Astrocyte (in vitro differentiated cells and primary cell): ENCODE results near the gene IGSF10. TPM values are rescaled to one million over a fixed set of nuclear protein-coding genes. Genes with fewer than 3 reads are reported as not detected.
A peak's percentile ranks its signal among the peaks of the same experiment; 100 is the strongest.

ENCODE experiments used
- DNase-seq: peaks from one replicate; pipeline ENCODE4 v3.0.0-alpha.2; 2010; ENCODE audit warnings: low read depth
- FAIRE-seq: peaks from 2 replicates; lab custom pipeline; 2011; peaks lifted over from hg19 to GRCh38; lab: Jason Lieb, UNC
- H2AFZ ChIP-seq: 2 replicates; pipeline ENCODE4 v1.6.0; 2012; ENCODE audit warnings: low read depth, low read length, inconsistent platforms
- H3K27ac ChIP-seq: 2 replicates; pipeline ENCODE4 v1.5.1; 2011; ENCODE audit warnings: low read depth, low read length, inconsistent platforms
- H3K27me3 ChIP-seq: 2 replicates; pipeline ENCODE4 v1.6.0; 2011; ENCODE audit warnings: low read length, inconsistent platforms; ENCODE audit not compliant: insufficient read depth
- H3K36me3 ChIP-seq: 2 replicates; pipeline ENCODE4 v1.5.1; 2011; ENCODE audit warnings: low read length, inconsistent platforms; ENCODE audit not compliant: insufficient read depth
- H3K4me1 ChIP-seq: 2 replicates; pipeline ENCODE4 v1.5.1; 2011; ENCODE audit warnings: low read length, inconsistent platforms; ENCODE audit not compliant: insufficient read depth
- H3K4me2 ChIP-seq: 2 replicates; pipeline ENCODE4 v1.6.0; 2012; ENCODE audit warnings: low read length, inconsistent platforms
- H3K4me3 ChIP-seq: 2 replicates; pipeline ENCODE4 v1.5.1; 2011; ENCODE audit warnings: low read depth, mild to moderate bottlenecking, low read length, inconsistent platforms; ENCODE audit not compliant: insufficient read depth
- H3K79me2 ChIP-seq: 2 replicates; pipeline ENCODE4 v1.6.0; 2012; ENCODE audit warnings: mild to moderate bottlenecking, low read length, inconsistent platforms; ENCODE audit not compliant: insufficient read depth
- H3K9ac ChIP-seq: 2 replicates; pipeline ENCODE4 v1.6.0; 2012; ENCODE audit warnings: mild to moderate bottlenecking, low read length, inconsistent platforms
- H3K9me3 ChIP-seq: 2 replicates; pipeline ENCODE4 v1.5.1; 2012; ENCODE audit warnings: low read depth, mild to moderate bottlenecking, low read length, inconsistent platforms; ENCODE audit not compliant: insufficient read depth
- H4K20me1 ChIP-seq: 2 replicates; pipeline ENCODE4 v1.6.0; 2012; ENCODE audit warnings: low read length, inconsistent platforms; ENCODE audit not compliant: insufficient read depth
- H3K27ac Mint-ChIP-seq: one replicate; pipeline ENCODE4 v1.8.0; 2021; ENCODE audit warnings: mild to moderate bottlenecking, mixed read lengths; ENCODE audit not compliant: unreplicated experiment
- H3K27me3 Mint-ChIP-seq: one replicate; pipeline ENCODE4 v1.8.0; 2021; ENCODE audit warnings: low read depth, mixed read lengths; ENCODE audit not compliant: unreplicated experiment
- H3K36me3 Mint-ChIP-seq: one replicate; pipeline ENCODE4 v1.8.0; 2021; ENCODE audit warnings: low read depth, mixed read lengths; ENCODE audit not compliant: unreplicated experiment
- H3K4me1 Mint-ChIP-seq: one replicate; pipeline ENCODE4 v1.8.0; 2021; ENCODE audit warnings: low read depth, mixed read lengths; ENCODE audit not compliant: unreplicated experiment
- H3K4me3 Mint-ChIP-seq: one replicate; pipeline ENCODE4 v1.8.0; 2021; ENCODE audit warnings: mild to moderate bottlenecking, moderate library complexity, mixed read lengths; ENCODE audit not compliant: unreplicated experiment
- H3K9me3 Mint-ChIP-seq: one replicate; pipeline ENCODE4 v1.8.0; 2021; ENCODE audit warnings: mild to moderate bottlenecking, mixed read lengths; ENCODE audit not compliant: unreplicated experiment
- CTCF ChIP-seq: IDR thresholded peaks from 2 replicates; pipeline ENCODE4 v1.5.1; 2011; ENCODE audit warnings: low read depth, mild to moderate bottlenecking, inconsistent platforms, low read length, moderate library complexity; ENCODE audit not compliant: insufficient read depth
- EZH2 ChIP-seq: IDR thresholded peaks from 2 replicates; pipeline ENCODE4 v1.6.1; 2012; ENCODE audit warnings: mild to moderate bottlenecking, low read length, inconsistent platforms; ENCODE audit not compliant: insufficient read depth
- total RNA-seq: library from RNA; stranded (reverse); gene quantifications from 2 replicates; pipeline ENCODE4 v1.2.1, GENCODE V29; 2021

The IGSF10 gene
- total RNA-seq, 1 donor from 2014 or later: 0.84 TPM

- no peaks in the 10 kb centered on the region for H3K36me3 Mint-ChIP-seq
- Histone ChIP-seq H3K9ac (no peak overlapping the region), H3K79me2 (no peaks in the 10 kb centered on the region), H3K36me3 (no peaks in the 10 kb centered on the region), H3K4me1 (no peaks in the 10 kb centered on the region), H4K20me1 (no peaks in the 10 kb centered on the region), H3K9me3 (no peaks in the 10 kb centered on the region), H2AFZ (no peak overlapping the region), H3K4me3 (no peak overlapping the region), H3K4me2 (no peak overlapping the region), H3K27ac (no peak overlapping the region), H3K27me3 (peaks cover 5% of the 10 kb centered on the region)
- TF ChIP-seq CTCF (no peak), EZH2 (no peak)
- H3K27ac Mint-ChIP-seq: no peak overlapping the region
- H3K9me3 Mint-ChIP-seq: no peaks in the 10 kb centered on the region
- FAIRE-seq (no peak), DNase-seq (no peak)
- H3K4me3 Mint-ChIP-seq: no peak overlapping the region
- peaks cover 11% of the 10 kb centered on the region for H3K4me1 Mint-ChIP-seq
- no peaks in the 10 kb centered on the region for H3K27me3 Mint-ChIP-seq
Measured at GRCh38 chr3:151443583-151443982, 17.3 kb downstream of the IGSF10 start.

GRCh38 chr3:151440940-151441339 lies 19.9 kb downstream of the IGSF10 start:
- no peak overlapping the region for H3K27ac Mint-ChIP-seq
- DNase-seq (no peak), FAIRE-seq (no peak)
- Histone ChIP-seq H4K20me1 (no peaks in the 10 kb centered on the region), H3K4me1 (no peaks in the 10 kb centered on the region), H3K9me3 (no peaks in the 10 kb centered on the region), H3K9ac (no peak overlapping the region), H3K4me2 (no peak overlapping the region), H3K36me3 (no peaks in the 10 kb centered on the region), H2AFZ (no peak overlapping the region), H3K27me3 (no peaks in the 10 kb centered on the region), H3K27ac (no peak overlapping the region), H3K79me2 (no peaks in the 10 kb centered on the region), H3K4me3 (no peak overlapping the region)
- no peaks in the 10 kb centered on the region for H3K36me3 Mint-ChIP-seq
- no peaks in the 10 kb centered on the region for H3K27me3 Mint-ChIP-seq
- no peaks in the 10 kb centered on the region for H3K9me3 Mint-ChIP-seq
- no peak for TF ChIP-seq CTCF
- TF ChIP-seq EZH2: no peak
- H3K4me1 Mint-ChIP-seq: peaks cover 11% of the 10 kb centered on the region
- H3K4me3 Mint-ChIP-seq: no peak overlapping the region

GRCh38 chr3:151439652-151440125 lies 21.2 kb downstream of the IGSF10 start:
- Histone ChIP-seq H3K4me2 (no peak overlapping the region), H3K4me3 (no peak overlapping the region), H3K4me1 (peaks cover 7% of the 10 kb centered on the region), H3K36me3 (no peaks in the 10 kb centered on the region), H2AFZ (no peak overlapping the region), H4K20me1 (no peaks in the 10 kb centered on the region), H3K27me3 (no peaks in the 10 kb centered on the region), H3K9ac (no peak overlapping the region), H3K9me3 (no peaks in the 10 kb centered on the region), H3K79me2 (no peaks in the 10 kb centered on the region), H3K27ac (no peak overlapping the region)
- no peaks in the 10 kb centered on the region for H3K36me3 Mint-ChIP-seq
- no peak overlapping the region for H3K4me3 Mint-ChIP-seq
- peak; percentile 82 for TF ChIP-seq CTCF
- TF ChIP-seq EZH2: no peak
- H3K27ac Mint-ChIP-seq: no peak overlapping the region
- no peaks in the 10 kb centered on the region for H3K27me3 Mint-ChIP-seq
- peak; percentile 80 for FAIRE-seq
- DNase-seq: peak; percentile 40
- no peaks in the 10 kb centered on the region for H3K9me3 Mint-ChIP-seq
- peaks cover 6% of the 10 kb centered on the region for H3K4me1 Mint-ChIP-seq
